SK-N-SH (cell line): Measurements from ENCODE around the gene HNRNPAB. TPM values are rescaled to one million over a fixed set of nuclear protein-coding genes. Genes with fewer than 3 reads are reported as not detected.

Experiments
- CTCF ChIA-PET: fragments of 300-600, 350-600 bp; formaldehyde crosslinking; extraction: SDS; loops from one replicate; lab custom pipeline; 2021; lab: Yijun Ruan, JAX
- POLR2A ChIA-PET: fragments of 350-600 bp; sonication (Branson Sonifier 250); formaldehyde crosslinking; extraction: SDS; loops from one replicate; lab custom pipeline; 2020; ENCODE audit warnings: antibody characterized with exemption, inconsistent platforms; lab: Yijun Ruan, JAX
- DNase-seq: peaks from one replicate; pipeline ENCODE4 v3.0.0; 2012
- H2AFZ ChIP-seq: fragments of 200-600 bp; sonication (generic); 2 replicates; pipeline ENCODE4 v1.8.1; 2016; ENCODE audit warnings: antibody characterized with exemption, mild to moderate bottlenecking, low read depth
- H3F3A ChIP-seq: fragments of 200-600 bp; sonication (generic); replicated peaks from 2 replicates; pipeline ENCODE3; 2016; ENCODE audit warnings: antibody characterized with exemption, mild to moderate bottlenecking; ENCODE audit not compliant: insufficient read depth
- H3K27ac ChIP-seq, 2 experiments: fragments of 200-500 bp in 1 of 2; fragments of 200-600 bp in 1 of 2; sonication (Bioruptor generic) in 1 of 2; sonication (generic), shearing (Covaris generic) in 1 of 2; 2 replicates each; pipeline versions ENCODE4 v1.5.1 to v1.6.1; 2014 to 2016; ENCODE audit warnings: low read depth in 2 of 2, inconsistent platforms in 1 of 2, low read length in 1 of 2, mild to moderate bottlenecking in 1 of 2, mixed read lengths in 1 of 2
- H3K27me3 ChIP-seq: fragments of 200-600 bp; sonication (generic), shearing (Covaris generic); 2 replicates; pipeline ENCODE4 v1.6.1; 2016; ENCODE audit warnings: mixed run types; ENCODE audit not compliant: insufficient read depth
- H3K36me3 ChIP-seq, 2 experiments: fragments of 200-500 bp in 1 of 2; fragments of 200-600 bp in 1 of 2; sonication (Bioruptor generic) in 1 of 2; sonication (generic) in 1 of 2; replicated peaks in 1 of 2; 2 replicates each; pipeline versions ENCODE3 to v1.5.1; 2014 to 2016; ENCODE audit warnings: low read length in 1 of 2, mild to moderate bottlenecking in 1 of 2; ENCODE audit not compliant: insufficient read depth in 2 of 2, control insufficient read depth in 1 of 2
- H3K4me1 ChIP-seq, 2 experiments: fragments of 200-500 bp in 1 of 2; fragments of 200-600 bp in 1 of 2; sonication (Bioruptor generic) in 1 of 2; sonication (generic), shearing (Covaris generic) in 1 of 2; 2 replicates each; pipeline versions ENCODE4 v1.5.1 to v1.6.1; 2014 to 2016; ENCODE audit warnings: low read depth in 1 of 2, low read length in 1 of 2, mixed run types in 1 of 2; ENCODE audit not compliant: insufficient read depth in 2 of 2, control insufficient read depth in 1 of 2
- H3K4me2 ChIP-seq: fragments of 200-600 bp; sonication (generic), shearing (Covaris generic); 2 replicates; pipeline ENCODE4 v1.6.1; 2017; ENCODE audit warnings: mixed run types
- H3K4me3 ChIP-seq, 2 experiments: fragments of 200-500 bp in 1 of 2; fragments of 200-600 bp in 1 of 2; sonication (Bioruptor generic) in 1 of 2; sonication (generic), shearing (Covaris generic) in 1 of 2; 2 replicates each; pipeline versions ENCODE4 v1.5.1 to v1.8.1; 2014 to 2016; ENCODE audit warnings: low read depth in 2 of 2, inconsistent platforms in 1 of 2, low read length in 1 of 2, mild to moderate bottlenecking in 1 of 2, mixed read lengths in 1 of 2, moderate library complexity in 1 of 2
- H3K79me2 ChIP-seq: fragments of 200-600 bp; sonication (generic); 2 replicates; pipeline ENCODE4 v1.8.1; 2017; ENCODE audit warnings: mild to moderate bottlenecking; ENCODE audit not compliant: insufficient read depth
- H3K9ac ChIP-seq: fragments of 200-600 bp; sonication (generic); 2 replicates; pipeline ENCODE4 v1.6.1; 2017; ENCODE audit warnings: mixed run types
- H3K9me2 ChIP-seq: fragments of 200-600 bp; sonication (generic); 2 replicates; pipeline ENCODE4 v1.6.1; 2017; ENCODE audit warnings: mixed run types
- H3K9me3 ChIP-seq: fragments of 200-600 bp; sonication (generic); 2 replicates; pipeline ENCODE4 v1.6.1; 2017; ENCODE audit warnings: mixed run types, mild to moderate bottlenecking, moderate library complexity
- H4K20me1 ChIP-seq: fragments of 200-600 bp; sonication (generic); 2 replicates; pipeline ENCODE4 v1.6.1; 2017; ENCODE audit warnings: mild to moderate bottlenecking, mixed run types; ENCODE audit not compliant: insufficient read depth
- FOSL2 ChIP-seq: IDR thresholded peaks from 2 replicates; pipeline ENCODE4 v1.4.0; 2012; ENCODE audit warnings: low read depth, mild to moderate bottlenecking, moderate library complexity, borderline replicate concordance
- FOXJ3 ChIP-seq: sonication (generic); formaldehyde crosslinking; IDR thresholded peaks from 2 replicates; pipeline ENCODE4 v1.5.1; 2020; ENCODE audit warnings: mild to moderate bottlenecking, missing genetic modification reagents
- GATA2 ChIP-seq: sonication (generic); formaldehyde crosslinking; IDR thresholded peaks from 2 replicates; pipeline ENCODE4 v1.5.0; 2020; ENCODE audit warnings: mild to moderate bottlenecking, missing genetic modification reagents
- JUND ChIP-seq: IDR thresholded peaks from 2 replicates; pipeline ENCODE4 v1.4.0; 2012
- MEF2A ChIP-seq: IDR thresholded peaks from 2 replicates; pipeline ENCODE4 v1.4.0; 2012; ENCODE audit warnings: low read depth, borderline replicate concordance
- NFIC ChIP-seq: IDR thresholded peaks from 2 replicates; pipeline ENCODE4 v1.4.0; 2012; ENCODE audit warnings: borderline replicate concordance
- PBX3 ChIP-seq: IDR thresholded peaks from 2 replicates; pipeline ENCODE4; 2012
- POLR2AphosphoS5 ChIP-seq: IDR thresholded peaks from 2 replicates; pipeline ENCODE4 v1.6.1; 2012; ENCODE audit warnings: low read depth, low read length
- RCOR1 ChIP-seq: fragments of 150-350 bp; IDR thresholded peaks from 2 replicates; pipeline ENCODE4 v1.6.1; 2017; ENCODE audit warnings: antibody characterized with exemption, low read length
- RFX5 ChIP-seq: IDR thresholded peaks from 2 replicates; pipeline ENCODE4 v1.6.1; 2012; ENCODE audit warnings: mild to moderate bottlenecking, improper control_type of control experiment, low read length
- USF2 ChIP-seq: fragments of 150-350 bp; IDR thresholded peaks from 2 replicates; pipeline ENCODE4 v1.6.1; 2017; ENCODE audit warnings: antibody characterized with exemption, low read length, low read depth, borderline replicate concordance
- WGBS: methylation state at CpG from one replicate; pipeline ENCODE4 v1.1.6; 2017; ENCODE audit warnings: low lambda C conversion rate; 5-methylcytosine and 5-hydroxymethylcytosine counted together
- polyA plus RNA-seq, 3 experiments: library from polyadenylated mRNA; depleted of rRNA; stranded (reverse); fragments of >200 nt; gene quantifications; 2 replicates each; pipeline ENCODE4 v1.2.3, GENCODE V29; 2012

The HNRNPAB gene
- polyA plus RNA-seq, 1 of the 3 experiments (the other 2 are of a cell fraction): 164 TPM

- DNase-seq: no peak
- peak overlapping the region in 1 of 2 experiments; percentile 16; a peak in 1 of 4 replicates for H3K27ac ChIP-seq
- no peaks in the 10 kb centered on the region for H3K27me3 ChIP-seq
- H4K20me1 ChIP-seq: peaks cover 64% of the 10 kb centered on the region
- no peak overlapping the region for H3K4me3 ChIP-seq
- no peak overlapping the region for H3K9ac ChIP-seq
- H3K9me2 ChIP-seq: no peaks in the 10 kb centered on the region
- POLR2A ChIA-PET: interaction anchor here (0.6 to 2.1 kb wide), 3 partner anchors 8 to 58 kb away, joined by 3 to 9 read pairs (median 4); partner anchors contain the start of genes HNRNPAB and NHP2
- H3F3A ChIP-seq: peaks cover 7% of the 10 kb centered on the region
- TF ChIP-seq RFX5 (no peak), RCOR1 (no peak), FOXJ3 (CRISPR knock-in tag) (no peak), FOSL2 (no peak), MEF2A (no peak), NFIC (no peak)
- peaks cover 56% of the 10 kb centered on the region for H3K79me2 ChIP-seq
- peaks cover 45 to 87% of the 10 kb centered on the region in 2 experiments for H3K36me3 ChIP-seq
- peaks cover 0 to 18% of the 10 kb centered on the region in 2 experiments; a peak in 1 of 4 replicates for H3K4me1 ChIP-seq
- H3K9me3 ChIP-seq: no peaks in the 10 kb centered on the region
- no peak overlapping the region for H2AFZ ChIP-seq
- H3K4me2 ChIP-seq: no peak overlapping the region
- WGBS: 89% methylated on average over 3 of the region's 3 CpGs
- CTCF ChIA-PET: interaction anchor here (0.9 to 1.5 kb wide), 2 partner anchors 11 to 23 kb away, joined by 3 to 4 read pairs; no protein-coding TSS in a partner anchor
These were observed 8.1 kb downstream of the HNRNPAB start for GRCh38 chr5:178212241-178213002.

GRCh38 chr5:178213003-178213461 lies 8.7 kb downstream of the HNRNPAB start:
- no peaks in the 10 kb centered on the region for H3K9me3 ChIP-seq
- ChIA-PET POLR2A (interaction anchor here (1.0 to 2.1 kb wide), 4 partner anchors 9 to 59 kb away, joined by 3 to 9 read pairs (median 4); partner anchors contain the start of genes HNRNPAB and NHP2), CTCF (interaction anchor here (1.5 kb wide), 1 partner anchor 22 kb away, joined by 4 read pairs; no protein-coding TSS in a partner anchor)
- H3K4me3 ChIP-seq: no peak overlapping the region
- H3F3A ChIP-seq: peaks cover 7% of the 10 kb centered on the region
- H3K27me3 ChIP-seq: no peaks in the 10 kb centered on the region
- H3K4me2 ChIP-seq: no peak overlapping the region
- peaks cover 50% of the 10 kb centered on the region for H3K79me2 ChIP-seq
- peaks cover 39 to 84% of the 10 kb centered on the region in 2 experiments for H3K36me3 ChIP-seq
- TF ChIP-seq POLR2AphosphoS5: peak; percentile 40; the same call in 1 of the 2 replicates
- TF ChIP-seq GATA2 (CRISPR knock-in tag): no peak
- no peak overlapping the region for H3K9ac ChIP-seq
- H2AFZ ChIP-seq: no peak overlapping the region
- WGBS: 97% methylated on average over 2 of the region's 4 CpGs
- H3K4me1 ChIP-seq: peaks cover 0 to 16% of the 10 kb centered on the region in 2 experiments; a peak in 1 of 4 replicates
- H3K9me2 ChIP-seq: no peaks in the 10 kb centered on the region
- H3K27ac ChIP-seq: peak overlapping the region in 1 of 2 experiments; percentile 16; a peak in 1 of 4 replicates
- DNase-seq: no peak
- peaks cover 58% of the 10 kb centered on the region for H4K20me1 ChIP-seq

- 0 out of 2 replicates have a peak, but pooled peaks have one; percentile 9 for TF ChIP-seq PBX3
- no peak for TF ChIP-seq USF2
- no peak for TF ChIP-seq JUND
- WGBS: 85% methylated on average over 8 of the region's 8 CpGs
- Histone ChIP-seq H3K4me3 (no peak overlapping the region), H3K9me3 (no peaks in the 10 kb centered on the region), H2AFZ (no peak overlapping the region), H3K4me2 (no peak overlapping the region), H3K36me3 (peaks cover 39 to 77% of the 10 kb centered on the region in 2 experiments), H3K79me2 (peaks cover 43% of the 10 kb centered on the region), H3K27ac (no peak overlapping the region; a peak in 1 of 4 replicates), H3F3A (peaks cover 13% of the 10 kb centered on the region), H4K20me1 (peaks cover 50% of the 10 kb centered on the region), H3K9me2 (no peaks in the 10 kb centered on the region), H3K9ac (no peak overlapping the region), H3K27me3 (no peaks in the 10 kb centered on the region), H3K4me1 (peaks cover 0 to 14% of the 10 kb centered on the region in 2 experiments; a peak in 1 of 4 replicates)
- POLR2A ChIA-PET: interaction anchor here (1.0 to 2.1 kb wide), 4 partner anchors 9 to 17 kb away, joined by 3 to 9 read pairs (median 4); partner anchors contain the start of gene HNRNPAB
- CTCF ChIA-PET: interaction anchor here (1.3 to 1.5 kb wide), 2 partner anchors 13 to 21 kb away, joined by 3 to 4 read pairs; no protein-coding TSS in a partner anchor
- no peak for DNase-seq
These were observed 9.4 kb downstream of the HNRNPAB start for GRCh38 chr5:178213748-178214151.
